Epidermal melanocyte (primary cell): ENCODE results near the gene LRRC38.
"Not testable (repeated sequence)": the region's sequence is repeated elsewhere in the genome, so short reads cannot be mapped to it uniquely, and the experiment has no call there.

Experiments used
- DNase-seq: peaks from one replicate; pipeline ENCODE4 v3.0.0; 2011; ENCODE audit warnings: low spot score; ENCODE audit not compliant: insufficient read length

LRRC38 gene

DNA sequence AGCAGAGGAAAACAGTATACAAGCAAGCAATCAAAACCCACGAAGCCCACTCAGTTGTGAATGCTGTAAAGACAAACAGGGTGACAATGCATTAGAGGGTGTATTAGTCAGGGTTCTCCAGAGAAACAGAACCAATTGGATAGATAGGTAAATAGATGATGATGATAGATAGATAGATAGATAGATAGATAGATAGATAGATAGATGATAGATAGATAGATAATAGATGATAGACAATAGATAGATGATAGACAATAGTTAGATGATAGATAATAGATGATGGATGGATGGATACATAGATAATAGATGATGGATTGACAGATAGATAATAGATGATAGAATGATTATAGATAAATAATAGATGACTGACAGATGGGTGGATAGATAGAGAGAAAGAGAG lies 48.3 kb downstream of the LRRC38 start:
- no peak for DNase-seq

DNA sequence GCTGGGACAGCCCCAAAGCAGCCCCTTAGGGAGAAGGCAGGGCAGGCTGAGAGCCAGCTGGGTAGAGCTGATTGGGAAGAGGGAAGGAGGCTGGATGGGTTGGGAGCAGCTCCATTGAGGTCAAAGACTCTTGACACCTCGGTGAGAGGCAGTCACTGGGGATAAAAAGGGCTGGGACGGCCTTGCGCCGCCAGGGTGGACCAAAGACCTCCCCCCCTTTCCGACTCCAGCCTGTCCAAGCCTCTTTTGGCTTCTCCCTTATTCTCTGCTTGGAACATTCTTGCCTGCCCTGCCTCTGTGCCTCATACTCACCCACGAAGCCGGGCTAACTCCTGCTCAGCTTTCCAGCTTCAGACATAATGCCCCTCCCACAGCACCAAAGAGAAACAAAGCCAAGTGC lies 51.1 kb downstream of the LRRC38 start:
- DNase-seq: no peak

DNA sequence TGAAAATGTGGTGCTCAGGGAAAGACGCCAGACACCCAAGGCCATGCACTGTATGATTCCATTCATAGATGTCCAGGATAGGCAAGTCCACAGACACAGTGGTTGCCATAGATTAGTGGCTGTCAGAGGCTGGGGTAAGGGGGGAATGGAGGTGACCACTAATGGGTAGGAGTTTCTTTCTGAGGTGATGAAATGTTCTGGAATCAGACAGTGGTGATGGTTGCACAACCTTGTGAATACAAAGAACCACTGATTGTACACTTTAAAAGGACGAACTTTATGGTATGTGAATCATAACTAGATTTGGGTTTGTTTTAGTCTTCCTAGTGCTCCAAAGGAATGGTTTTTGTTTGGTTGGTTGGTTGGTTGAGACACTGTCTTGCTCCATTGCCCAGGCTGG lies 51.8 kb downstream of the LRRC38 start:
- no peak for DNase-seq

DNA sequence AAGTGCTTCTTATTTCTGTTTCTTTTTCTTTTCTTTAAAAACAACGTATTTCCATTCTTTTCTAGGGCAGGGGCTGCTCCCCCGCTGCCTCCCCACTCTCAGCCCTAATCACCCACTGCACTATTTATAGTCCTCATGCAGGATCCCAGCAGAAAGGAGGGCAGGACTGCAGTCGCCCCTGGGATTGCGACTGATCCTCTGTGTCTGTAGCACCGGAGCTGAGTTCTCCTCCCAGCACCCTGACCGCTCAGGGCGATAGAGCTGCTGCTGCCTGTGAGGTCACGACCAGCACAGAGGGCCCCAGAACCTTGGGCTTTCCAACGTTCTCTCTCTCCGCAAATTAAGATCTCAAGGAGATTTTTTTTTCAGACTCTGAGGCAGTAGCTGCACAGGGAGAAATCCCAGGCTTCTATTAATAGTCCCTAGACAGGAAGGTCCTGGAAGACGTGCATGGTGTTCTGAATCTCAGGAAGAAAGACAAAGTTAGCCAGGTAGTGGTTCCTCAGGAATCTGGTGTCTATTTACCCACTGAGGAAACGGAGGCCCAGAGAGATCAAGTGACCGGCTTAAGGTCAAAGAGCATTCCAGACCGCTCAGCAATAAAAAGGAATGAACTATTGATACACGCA lies 56.8 kb downstream of the LRRC38 start:
- no peak for DNase-seq

DNA sequence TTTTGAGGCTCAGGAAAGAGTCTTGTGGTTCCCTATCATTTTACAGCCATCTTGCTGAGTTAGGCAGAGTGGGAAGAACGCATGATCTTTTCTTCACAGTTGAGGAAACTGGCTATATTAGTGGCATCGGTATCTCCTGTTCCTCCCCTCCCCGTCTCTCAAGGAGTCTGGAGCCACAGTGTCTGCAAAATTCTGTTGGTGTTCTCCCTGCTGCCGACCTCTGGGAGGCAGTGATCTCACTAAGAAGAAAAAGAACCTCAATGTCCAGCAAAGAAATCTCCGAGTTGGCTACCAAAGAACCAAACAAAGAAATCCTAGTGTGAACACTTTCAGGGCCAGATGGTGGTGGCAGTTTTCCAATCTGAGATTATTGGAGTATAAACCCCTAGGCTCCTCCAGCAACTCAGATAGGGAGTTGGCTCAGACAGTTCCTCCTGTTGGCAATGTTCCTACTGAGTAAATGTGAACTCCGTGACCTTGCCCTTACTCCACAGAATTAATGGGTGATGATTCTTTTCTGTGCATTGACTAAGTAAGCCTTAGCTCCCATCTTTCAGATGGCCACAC lies 62.3 kb downstream of the LRRC38 start:
- no peak for DNase-seq

DNA sequence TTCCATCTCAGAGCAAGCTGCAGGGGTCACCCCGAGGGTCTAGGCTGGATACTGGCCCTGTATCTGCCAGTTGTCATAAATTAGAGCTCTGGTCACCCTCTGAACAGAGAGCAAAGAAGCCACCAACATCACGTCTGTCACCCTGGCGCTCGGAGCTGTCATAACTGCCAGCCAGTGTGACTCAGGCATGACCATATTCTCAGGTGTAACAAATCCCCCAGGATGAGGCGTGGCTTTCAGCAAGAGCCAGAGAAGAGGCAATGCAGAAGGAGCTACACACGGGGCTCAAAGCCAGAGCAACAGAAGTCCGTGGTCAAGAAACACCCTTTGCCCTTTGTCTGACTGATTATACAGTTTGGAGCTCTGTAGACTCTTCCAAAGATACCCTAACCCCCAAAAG lies 63.6 kb downstream of the LRRC38 start:
- DNase-seq: no peak

DNA sequence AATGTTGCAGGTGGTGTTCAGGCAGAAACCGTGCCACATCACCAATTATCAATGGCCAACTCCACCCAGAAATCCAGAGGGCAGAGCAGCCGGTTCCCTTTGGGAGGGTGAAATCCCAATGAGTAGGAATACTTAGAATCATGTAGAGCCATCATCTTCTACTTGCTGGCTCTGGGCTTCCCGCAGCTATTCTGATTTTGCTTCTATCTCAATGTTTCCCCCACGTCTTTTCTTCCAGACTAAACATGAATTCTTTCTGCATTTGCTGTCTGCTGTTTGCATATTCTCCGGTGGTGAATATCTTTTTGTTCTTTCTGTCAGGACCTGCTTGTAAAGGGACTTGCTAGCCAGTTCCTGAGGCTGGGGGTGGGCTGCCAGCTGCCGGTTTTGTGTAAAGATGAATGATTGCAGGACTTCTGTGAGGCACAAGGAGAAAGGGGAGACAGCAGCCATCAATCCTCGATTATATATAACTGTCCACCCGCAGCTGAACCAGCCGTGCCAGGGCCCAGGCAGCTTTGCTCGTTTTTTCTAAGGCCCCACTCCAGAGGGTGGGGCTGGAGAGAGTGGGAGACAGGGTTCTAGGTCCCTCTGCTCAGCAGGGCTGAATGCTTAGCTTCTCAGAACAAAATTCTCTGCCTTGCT lies 70.3 kb downstream of the LRRC38 start:
- no peak for DNase-seq

DNA sequence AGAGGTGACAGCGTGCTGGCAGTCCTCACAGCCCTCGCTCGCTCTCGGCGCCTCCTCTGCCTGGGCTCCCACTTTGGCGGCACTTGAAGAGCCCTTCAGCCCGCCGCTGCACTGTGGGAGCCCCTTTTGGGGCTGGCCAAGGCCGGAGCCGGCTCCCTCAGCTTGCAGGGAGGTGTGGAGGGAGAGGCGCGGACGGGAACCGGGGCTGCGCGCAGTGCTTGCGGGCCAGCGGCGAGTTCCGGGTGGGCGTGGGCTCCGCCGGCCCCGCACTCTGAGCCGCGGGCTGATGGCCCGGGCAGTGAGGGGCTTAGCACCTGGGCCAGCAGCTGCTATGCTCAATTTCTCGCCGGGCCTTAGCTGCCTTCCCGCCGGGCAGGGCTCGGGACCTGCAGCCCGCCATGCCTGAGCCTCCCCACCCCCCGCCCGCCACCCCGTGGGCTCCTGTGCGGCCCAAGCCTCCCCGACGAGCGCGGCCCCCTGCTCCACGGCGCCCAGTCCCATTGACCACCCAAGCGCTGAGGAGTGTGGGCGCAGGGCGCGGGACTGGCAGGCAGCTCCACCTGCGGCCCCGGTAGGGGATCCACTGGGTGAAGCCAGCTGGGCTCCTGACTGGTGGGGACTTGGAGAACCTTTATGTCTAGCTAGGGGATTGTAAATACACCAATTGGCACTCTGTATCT lies 74.6 kb downstream of the LRRC38 start:
- DNase-seq: not testable (repeated sequence)

DNA sequence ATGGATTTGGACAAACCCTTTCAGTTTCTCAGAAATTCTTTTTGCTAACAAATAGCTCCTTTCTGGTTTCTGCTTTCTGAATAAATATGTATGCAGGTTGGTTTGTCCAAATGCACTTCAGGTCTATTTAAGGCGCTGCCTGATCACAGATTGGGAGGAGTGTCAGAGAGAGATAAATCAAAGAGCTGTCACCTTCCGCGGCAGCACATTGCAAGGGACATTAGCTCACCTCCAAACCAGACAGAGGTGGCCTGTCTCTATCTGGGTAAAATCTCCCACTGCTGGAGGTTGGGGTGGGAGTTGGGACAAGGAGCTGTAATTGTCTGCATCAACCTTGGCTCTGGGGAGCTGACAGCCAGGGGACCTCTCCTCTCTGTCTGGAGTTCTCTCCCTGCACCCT lies 78.3 kb downstream of the LRRC38 start:
- DNase-seq: no peak

DNA sequence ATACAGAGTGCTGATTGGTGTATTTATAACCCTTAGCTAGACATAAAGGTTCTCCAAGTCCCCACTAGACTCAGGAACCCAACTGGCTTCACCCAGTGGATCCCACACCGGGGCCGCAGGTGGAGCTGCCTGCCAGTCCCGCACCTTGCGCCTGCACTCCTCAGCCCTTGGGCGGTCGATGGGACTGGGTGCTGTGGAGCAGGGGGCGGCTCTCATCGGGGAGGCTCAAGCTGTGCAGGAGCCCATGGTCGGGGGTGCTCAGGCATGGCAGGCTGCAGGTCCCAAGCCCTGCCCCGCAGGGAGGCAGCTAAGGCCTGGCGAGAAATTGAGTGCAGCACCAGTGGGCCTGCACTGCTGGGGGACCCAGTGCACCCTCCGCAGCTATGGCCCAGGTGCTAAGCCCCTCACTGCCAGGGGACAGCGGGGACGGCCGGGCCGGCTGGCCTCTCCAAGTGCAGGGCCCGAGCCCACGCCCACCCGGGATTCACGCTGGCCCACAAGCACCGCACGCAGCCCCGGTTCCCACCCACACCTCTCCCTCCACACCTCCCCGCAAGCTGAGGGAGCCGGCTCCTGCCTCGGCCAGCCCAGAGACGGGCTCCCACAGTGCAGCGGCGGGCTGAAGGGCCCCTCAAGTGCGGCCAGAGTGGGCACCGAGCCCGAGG lies 80.0 kb downstream of the LRRC38 start:
- not testable (repeated sequence) for DNase-seq

DNA sequence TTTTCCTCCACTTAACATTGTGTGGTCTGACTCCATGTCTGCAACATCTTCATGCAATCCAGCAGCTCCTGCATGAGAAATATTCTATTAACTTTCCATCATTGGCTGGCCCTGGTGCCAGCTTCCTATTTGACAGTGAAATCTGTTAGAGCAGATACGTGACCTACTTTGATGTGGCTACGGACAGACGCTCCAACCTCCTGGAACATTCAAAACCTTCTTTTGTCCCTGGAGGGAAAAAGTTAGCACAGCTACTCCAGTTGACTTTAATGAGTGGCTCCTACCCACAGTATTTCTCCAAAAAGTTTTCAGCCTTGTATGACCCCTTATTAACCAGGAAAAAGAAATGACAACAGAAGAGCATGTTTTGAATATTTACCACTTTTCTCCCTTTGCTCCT lies 81.6 kb downstream of the LRRC38 start:
- DNase-seq: no peak

DNA sequence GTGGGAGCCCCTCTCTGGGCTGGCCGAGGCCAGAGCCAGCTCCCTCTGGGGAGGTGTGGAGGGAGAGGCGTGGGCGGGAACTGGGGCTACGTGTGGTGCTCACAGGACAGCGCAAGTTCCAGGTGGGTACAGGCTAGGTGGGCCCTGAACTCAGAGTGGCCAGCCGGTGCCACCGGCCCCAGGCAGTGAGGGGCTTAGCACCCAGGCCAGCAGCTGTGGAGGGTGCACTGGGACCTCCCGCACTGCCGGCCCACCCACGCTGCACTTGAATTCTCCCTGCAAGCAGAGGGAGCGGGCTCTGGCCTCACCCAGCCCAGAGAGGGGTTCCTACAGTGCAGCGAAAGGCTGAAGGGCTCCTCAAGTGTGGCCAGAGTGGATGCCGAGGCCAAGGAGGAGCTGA lies 83.3 kb downstream of the LRRC38 start:
- no peak for DNase-seq
